GM12873 (cell line): ENCODE measurements around the gene BLOC1S4.

Source experiments
- CTCF ChIP-seq: IDR thresholded peaks from 2 replicates; pipeline ENCODE4 v1.5.1; 2012; ENCODE audit warnings: low read depth, mild to moderate bottlenecking, moderate library complexity, low read length, control low read depth; ENCODE audit not compliant: insufficient read depth; ENCODE audit errors: missing control alignments

BLOC1S4 gene

DNA sequence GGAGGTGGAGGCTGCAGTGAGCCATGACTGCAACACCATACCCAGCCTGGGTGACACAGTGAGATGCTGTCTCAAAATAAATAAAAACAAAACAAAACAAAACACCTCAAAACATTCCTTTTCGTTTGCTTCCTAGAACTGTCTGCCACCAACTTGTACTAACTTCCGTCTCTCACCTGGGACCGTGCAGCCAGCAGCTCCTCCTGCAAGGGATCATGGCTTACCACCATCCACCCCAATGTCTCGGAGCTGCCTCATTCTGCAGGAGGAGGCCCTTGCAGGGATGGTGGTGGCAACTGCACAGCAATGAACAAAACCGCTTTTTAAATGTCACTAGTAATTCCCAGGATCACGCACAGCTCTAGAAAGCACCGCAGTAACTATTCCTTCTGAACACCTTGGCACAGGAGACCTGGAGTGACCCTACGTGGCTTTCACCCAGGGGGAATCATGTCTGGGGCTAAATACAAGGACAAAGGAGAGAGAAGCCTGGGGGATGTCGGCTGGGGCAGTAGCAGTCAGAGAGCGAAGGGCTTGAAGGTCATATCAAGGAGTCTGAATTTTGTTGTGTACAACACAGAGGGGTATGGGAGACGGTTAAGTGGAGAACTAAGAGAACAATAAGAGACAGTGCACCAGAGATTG lies 49.1 kb downstream of the BLOC1S4 start:
- no peak for TF ChIP-seq CTCF

DNA sequence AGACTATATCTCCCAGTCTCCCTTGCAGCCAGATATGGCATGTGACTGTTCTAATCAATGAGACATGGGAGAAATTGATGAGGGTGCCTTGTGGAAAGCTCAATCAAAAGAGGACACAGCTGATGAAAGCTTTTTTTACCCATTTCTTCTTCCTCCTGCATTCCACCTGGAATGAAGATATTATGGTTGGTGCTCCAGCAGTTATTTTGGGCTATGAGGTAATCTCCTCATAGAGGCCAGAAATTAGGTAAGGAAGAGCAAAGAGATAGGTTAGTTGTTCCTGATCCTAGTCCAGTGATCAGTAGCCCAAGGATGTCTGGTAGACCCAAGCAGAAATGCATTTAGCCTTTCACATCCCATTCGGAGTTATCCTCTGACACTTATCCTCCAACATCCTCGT lies 49.7 kb downstream of the BLOC1S4 start:
- TF ChIP-seq CTCF = no peak
